Large intestine (tissue), 3 donors: Measurements from ENCODE around the gene ORC6. TPM values are rescaled to one million over a fixed set of nuclear protein-coding genes. Genes with fewer than 3 reads are reported as not detected.

Experiments
- DNase-seq, 2 donors: peaks; one replicate each; pipeline versions ENCODE4 v3.0.0 to v3.0.0-alpha.2; 2013
- H3K27ac ChIP-seq: one replicate; pipeline ENCODE4 v1.5.1; 2013; ENCODE audit warnings: low read length
- H3K27me3 ChIP-seq: 2 replicates; pipeline ENCODE4 v1.6.1; 2013; ENCODE audit warnings: low read length; ENCODE audit not compliant: control insufficient read depth, insufficient read depth
- H3K36me3 ChIP-seq: 2 replicates; pipeline ENCODE4 v1.6.1; 2013; ENCODE audit warnings: low read length; ENCODE audit not compliant: control insufficient read depth, insufficient read depth
- H3K4me1 ChIP-seq: one replicate; pipeline ENCODE4 v1.6.1; 2013; ENCODE audit warnings: low read length; ENCODE audit not compliant: control insufficient read depth, insufficient read depth
- H3K4me3 ChIP-seq: one replicate; pipeline ENCODE4 v1.5.1; 2013; ENCODE audit warnings: low read length
- H3K9me3 ChIP-seq: one replicate; pipeline ENCODE4 v1.6.1; 2013; ENCODE audit warnings: mild to moderate bottlenecking, low read depth, low read length, moderate library complexity; ENCODE audit not compliant: control insufficient read depth
- WGBS: methylation state at CpG from one replicate; pipeline ENCODE4 v1.1.5; 2013; ENCODE audit warnings: low lambda C conversion rate; ENCODE audit not compliant: insufficient coverage; 5-methylcytosine and 5-hydroxymethylcytosine counted together
- polyA plus RNA-seq: library from polyadenylated mRNA; unstranded; fragments of 120-200 nt; gene quantifications from one replicate; pipeline ENCODE4 v1.2.1, GENCODE V29; 2013

ORC6 gene
- polyA plus RNA-seq, 1 donor: 25.0 TPM

DNA sequence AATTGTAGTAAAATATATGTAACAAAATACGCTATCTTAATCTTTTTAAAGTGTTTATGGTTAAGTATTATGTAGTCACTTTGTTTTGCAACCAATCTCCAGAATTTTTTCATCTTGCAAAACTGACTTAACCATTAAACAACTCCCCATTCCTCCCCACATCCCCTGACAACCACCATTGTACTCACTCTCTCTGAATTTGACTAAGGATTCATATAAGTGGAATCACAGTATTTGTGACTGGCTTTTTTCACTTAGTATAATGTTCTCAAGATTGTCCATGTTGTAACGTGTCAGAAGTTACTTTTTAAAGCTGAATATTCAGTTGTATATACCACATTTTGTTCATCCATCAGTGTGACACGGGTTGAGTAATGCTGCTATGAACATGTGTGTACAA lies 10.6 kb downstream of the ORC6 start:
- Histone ChIP-seq H3K36me3 (peaks cover 10% of the 10 kb centered on the region), H3K4me1 (no peaks in the 10 kb centered on the region), H3K27ac (no peak overlapping the region), H3K27me3 (no peaks in the 10 kb centered on the region), H3K9me3 (no peaks in the 10 kb centered on the region), H3K4me3 (no peak overlapping the region)
- no peak for DNase-seq
- 100% methylated on average over 1 of the region's 3 CpGs for WGBS

DNA sequence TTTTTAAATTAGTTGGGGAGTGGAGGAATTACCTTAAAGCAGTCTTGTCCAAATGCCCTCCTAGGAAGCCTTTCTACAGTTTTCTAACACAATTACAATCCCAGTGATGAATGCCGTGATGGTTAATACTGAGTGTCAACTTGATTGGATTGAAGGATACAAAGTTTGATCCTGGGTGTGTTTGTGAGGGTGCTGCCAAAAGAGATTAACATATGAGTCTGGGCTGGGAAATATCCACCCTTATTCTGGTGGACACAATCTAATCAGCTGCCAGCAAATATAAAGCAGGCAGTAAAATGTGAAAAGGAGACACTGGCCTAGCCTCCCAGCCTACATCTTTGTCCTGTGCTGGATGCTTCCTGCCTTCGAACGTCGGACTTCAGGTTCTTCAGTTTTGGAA lies 12.2 kb downstream of the ORC6 start:
- H3K36me3 ChIP-seq: peaks cover 4% of the 10 kb centered on the region
- WGBS: no CpG with 5 or more reads among the region's 4 CpGs
- H3K27me3 ChIP-seq: no peaks in the 10 kb centered on the region
- H3K9me3 ChIP-seq: no peaks in the 10 kb centered on the region
- no peak for DNase-seq
- H3K27ac ChIP-seq: no peak overlapping the region
- no peaks in the 10 kb centered on the region for H3K4me1 ChIP-seq
- no peak overlapping the region for H3K4me3 ChIP-seq

DNA sequence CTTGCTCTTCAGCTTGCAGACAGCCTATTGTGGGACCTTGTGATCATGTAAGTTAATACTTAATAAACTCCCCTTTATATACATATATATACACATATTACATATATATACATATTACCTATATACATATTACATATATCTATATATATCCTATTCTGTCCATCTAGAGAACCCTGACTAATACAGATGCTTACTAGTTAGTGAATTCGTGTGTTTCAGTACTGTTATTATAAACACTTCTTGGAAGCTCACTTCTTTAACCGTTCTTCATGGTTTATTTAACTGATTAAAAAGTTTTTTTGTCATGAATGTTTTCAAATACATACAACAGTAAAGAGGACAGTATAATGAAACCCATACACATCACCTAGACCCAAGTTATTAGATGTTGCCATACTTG lies 12.6 kb downstream of the ORC6 start:
- peaks cover 4% of the 10 kb centered on the region for H3K36me3 ChIP-seq
- no CpG with 5 or more reads among the region's 2 CpGs for WGBS

DNA sequence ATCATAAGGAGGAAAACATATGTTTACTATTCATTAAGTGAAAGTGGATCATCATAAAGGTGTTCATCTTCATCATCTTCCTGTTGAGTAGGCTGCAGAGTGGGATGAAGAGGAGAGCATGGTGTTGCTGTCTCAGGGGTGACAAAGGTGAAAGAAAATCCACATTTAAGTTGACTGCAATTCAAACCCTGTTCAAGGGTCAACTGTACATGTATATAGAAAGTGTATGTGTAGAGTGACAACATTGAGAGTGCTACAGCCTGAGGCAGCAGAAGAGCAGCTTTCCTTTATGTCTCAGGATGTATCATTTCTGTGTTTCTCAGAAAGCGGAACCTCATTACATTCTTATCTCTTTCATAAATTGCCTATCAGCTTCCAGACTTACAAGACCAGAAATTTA lies 17.2 kb downstream of the ORC6 start:
- DNase-seq: no peak
- no CpG with 5 or more reads among the region's 1 CpG for WGBS
- no peaks in the 10 kb centered on the region for H3K36me3 ChIP-seq

More for the DNA sequence above, 12.6 kb downstream of the ORC6 start:
- no peak overlapping the region for H3K27ac ChIP-seq
- no peak for DNase-seq
- H3K9me3 ChIP-seq: no peaks in the 10 kb centered on the region
- H3K27me3 ChIP-seq: no peaks in the 10 kb centered on the region
- no peaks in the 10 kb centered on the region for H3K4me1 ChIP-seq
- H3K4me3 ChIP-seq: no peak overlapping the region

DNA sequence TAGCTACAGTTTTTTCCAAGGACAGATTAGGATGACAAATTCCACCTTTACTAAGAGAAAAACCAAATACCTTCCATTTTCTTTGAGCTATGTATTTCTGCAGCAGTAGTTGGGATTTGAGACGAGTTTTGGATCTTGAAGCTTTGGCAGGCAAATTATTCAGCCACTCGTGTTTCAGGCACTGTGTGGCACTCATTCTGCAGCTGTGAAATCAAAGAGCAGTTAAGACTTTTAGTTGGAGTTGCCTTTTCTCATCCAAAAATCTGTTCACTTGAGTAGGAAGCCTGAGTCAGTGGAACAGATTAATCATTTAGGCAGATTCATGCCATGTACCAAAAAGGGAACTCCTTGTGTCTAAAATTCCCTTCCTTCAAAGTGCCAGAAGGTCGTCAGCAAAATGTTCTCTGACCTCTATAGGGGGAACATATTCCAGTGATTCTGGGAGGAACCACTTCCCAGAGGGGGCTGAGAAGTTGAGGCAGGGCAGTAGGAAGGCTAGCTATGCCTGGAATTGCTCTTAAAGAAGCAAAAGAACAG lies 20.1 kb downstream of the ORC6 start:
- no CpG with 5 or more reads among the region's 3 CpGs for WGBS
- no peaks in the 10 kb centered on the region for H3K9me3 ChIP-seq
- no peaks in the 10 kb centered on the region for H3K27me3 ChIP-seq
- no peaks in the 10 kb centered on the region for H3K36me3 ChIP-seq
- H3K4me1 ChIP-seq: no peaks in the 10 kb centered on the region
- H3K4me3 ChIP-seq: no peak overlapping the region
- H3K27ac ChIP-seq: no peak overlapping the region
- DNase-seq: no peak

More for the DNA sequence above, 17.2 kb downstream of the ORC6 start:
- Histone ChIP-seq H3K4me3 (no peak overlapping the region), H3K27ac (no peak overlapping the region), H3K4me1 (no peaks in the 10 kb centered on the region), H3K9me3 (no peaks in the 10 kb centered on the region), H3K27me3 (no peaks in the 10 kb centered on the region)

DNA sequence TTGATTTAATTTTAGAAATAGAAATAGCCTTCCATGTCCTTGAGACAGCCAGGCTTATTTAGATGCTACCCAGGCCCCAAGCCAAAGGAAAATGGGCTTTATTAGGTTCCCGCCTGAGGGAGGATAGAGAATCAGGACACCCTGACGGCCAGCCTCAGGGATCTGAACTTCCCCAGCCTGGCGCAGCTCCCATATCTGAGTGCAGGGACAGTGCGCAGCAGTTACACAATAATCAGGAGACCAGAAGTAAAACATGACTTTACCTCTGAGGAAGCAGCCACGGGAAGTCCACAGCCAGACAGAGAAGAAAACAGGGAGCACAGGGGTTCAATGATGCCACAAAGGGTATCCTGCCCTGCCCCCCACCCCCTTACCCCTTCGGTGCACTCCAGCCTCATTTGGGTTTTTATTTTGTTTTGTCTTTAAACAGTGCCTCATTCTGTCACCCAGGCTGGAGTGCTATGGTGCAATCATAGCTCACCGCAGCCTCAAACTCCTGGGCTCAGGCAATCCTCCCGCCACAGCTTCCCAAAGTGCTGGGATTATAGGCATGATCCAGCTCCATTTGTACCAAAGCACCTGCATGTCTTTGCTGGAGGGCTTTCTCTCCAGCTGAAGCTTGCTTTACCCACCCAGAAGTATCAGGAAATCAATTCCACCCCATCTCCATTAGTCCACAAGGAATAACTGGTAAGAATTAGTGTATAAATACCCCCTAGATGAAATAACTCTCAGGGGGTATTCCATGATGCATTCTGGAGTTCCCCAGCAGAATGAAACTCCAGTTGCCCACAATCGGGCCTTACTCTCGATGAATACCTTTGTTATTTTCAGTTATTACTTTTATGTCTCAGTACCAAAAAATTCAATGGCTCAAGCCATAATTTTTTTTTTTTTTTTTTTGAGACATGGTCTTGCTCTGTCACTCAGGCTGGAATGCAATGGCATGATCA lies 21.9 kb downstream of the ORC6 start:
- no peak for DNase-seq
- Histone ChIP-seq H3K4me1 (no peaks in the 10 kb centered on the region), H3K27ac (no peak overlapping the region), H3K9me3 (no peaks in the 10 kb centered on the region), H3K4me3 (no peak overlapping the region), H3K27me3 (no peaks in the 10 kb centered on the region), H3K36me3 (no peaks in the 10 kb centered on the region)
- 83% methylated on average over 1 of the region's 10 CpGs for WGBS

DNA sequence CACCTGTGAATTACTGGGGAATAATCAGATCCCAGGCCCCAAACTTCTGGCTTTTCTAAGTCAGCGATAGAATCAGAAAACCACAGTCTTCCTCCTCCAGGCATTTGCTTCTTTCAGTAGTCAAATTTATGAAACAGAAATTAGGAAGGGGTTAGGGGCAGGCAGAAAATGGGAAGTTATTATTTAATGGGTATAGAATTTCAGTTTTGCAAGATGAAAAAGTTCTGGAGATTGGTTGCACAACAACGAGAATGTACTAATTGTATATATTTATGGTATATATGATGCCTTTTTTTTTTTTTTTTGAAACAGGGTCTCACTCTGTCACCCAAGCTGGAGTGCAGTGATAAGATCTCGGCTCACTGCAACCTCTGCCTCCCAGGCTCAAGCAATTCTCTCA lies 23.5 kb downstream of the ORC6 start:
- no peaks in the 10 kb centered on the region for H3K4me1 ChIP-seq
- H3K4me3 ChIP-seq: no peak overlapping the region
- no peak overlapping the region for H3K27ac ChIP-seq
- H3K36me3 ChIP-seq: no peaks in the 10 kb centered on the region
- no peak for DNase-seq
- H3K9me3 ChIP-seq: no peaks in the 10 kb centered on the region
- WGBS: 78% methylated on average over 1 of the region's 3 CpGs
- no peaks in the 10 kb centered on the region for H3K27me3 ChIP-seq

DNA sequence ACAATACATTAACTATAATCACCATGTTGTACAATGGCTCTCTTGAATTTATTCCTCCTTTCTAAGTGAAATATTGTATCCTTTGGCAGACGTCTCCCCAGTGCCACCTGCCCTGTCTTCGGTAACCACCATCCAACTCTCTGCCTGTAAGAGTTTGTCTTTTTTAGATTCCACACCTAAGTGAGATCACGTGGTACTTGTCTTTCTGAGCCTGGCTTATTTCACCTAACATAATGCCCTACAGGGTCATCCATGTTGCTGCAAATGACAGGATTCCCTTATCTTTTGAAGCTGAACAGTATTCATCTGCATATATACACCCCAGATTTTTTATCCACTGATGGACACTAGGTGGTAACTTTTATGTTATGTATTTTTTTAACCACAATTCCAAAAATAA lies 24.2 kb downstream of the ORC6 start:
- Histone ChIP-seq H3K9me3 (no peaks in the 10 kb centered on the region), H3K27ac (no peak overlapping the region), H3K4me1 (no peaks in the 10 kb centered on the region), H3K27me3 (no peaks in the 10 kb centered on the region), H3K4me3 (no peak overlapping the region), H3K36me3 (no peaks in the 10 kb centered on the region)
- no peak for DNase-seq
- 80% methylated on average over 1 of the region's 3 CpGs for WGBS

DNA sequence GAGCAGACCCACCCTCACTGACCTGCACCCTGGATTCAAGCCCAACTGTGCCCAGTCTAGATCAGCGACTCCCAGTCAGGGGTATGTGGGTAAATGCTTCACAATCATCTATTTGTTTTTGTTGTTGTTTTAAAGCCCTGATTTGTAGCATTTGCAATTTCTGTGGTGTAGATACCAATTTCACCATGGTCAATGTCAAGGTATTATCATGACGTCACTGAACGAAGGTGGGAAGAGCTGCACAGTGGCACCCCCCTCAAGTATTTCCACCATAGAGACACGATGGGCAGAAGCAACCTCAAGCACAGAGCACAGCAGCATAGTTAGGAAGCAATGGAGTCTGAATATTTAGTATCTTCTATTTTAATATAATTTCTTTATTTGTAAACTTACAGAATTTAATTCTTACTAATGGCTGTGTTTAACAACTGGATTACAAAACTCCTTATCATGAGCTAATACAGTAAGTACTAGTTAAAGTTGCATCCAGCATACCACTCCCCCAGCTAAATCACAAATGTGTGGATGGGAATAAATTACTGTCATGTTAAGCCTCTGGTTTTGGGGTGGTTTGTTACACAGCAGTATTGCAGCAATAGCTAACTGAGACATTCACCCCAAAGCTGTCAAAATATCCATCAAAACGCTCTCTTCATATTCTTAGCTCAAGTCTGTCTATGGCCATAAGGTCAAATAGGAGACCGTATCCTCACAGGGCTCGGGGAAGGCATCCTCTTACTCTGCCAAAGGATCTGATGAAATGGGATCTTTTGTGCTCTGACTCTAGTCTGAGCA lies 25.5 kb downstream of the ORC6 start:
- Histone ChIP-seq H3K27ac (no peak overlapping the region), H3K9me3 (no peaks in the 10 kb centered on the region), H3K36me3 (no peaks in the 10 kb centered on the region), H3K4me3 (no peak overlapping the region), H3K27me3 (no peaks in the 10 kb centered on the region), H3K4me1 (no peaks in the 10 kb centered on the region)
- no peak for DNase-seq
- 80% methylated on average over 2 of the region's 7 CpGs for WGBS

DNA sequence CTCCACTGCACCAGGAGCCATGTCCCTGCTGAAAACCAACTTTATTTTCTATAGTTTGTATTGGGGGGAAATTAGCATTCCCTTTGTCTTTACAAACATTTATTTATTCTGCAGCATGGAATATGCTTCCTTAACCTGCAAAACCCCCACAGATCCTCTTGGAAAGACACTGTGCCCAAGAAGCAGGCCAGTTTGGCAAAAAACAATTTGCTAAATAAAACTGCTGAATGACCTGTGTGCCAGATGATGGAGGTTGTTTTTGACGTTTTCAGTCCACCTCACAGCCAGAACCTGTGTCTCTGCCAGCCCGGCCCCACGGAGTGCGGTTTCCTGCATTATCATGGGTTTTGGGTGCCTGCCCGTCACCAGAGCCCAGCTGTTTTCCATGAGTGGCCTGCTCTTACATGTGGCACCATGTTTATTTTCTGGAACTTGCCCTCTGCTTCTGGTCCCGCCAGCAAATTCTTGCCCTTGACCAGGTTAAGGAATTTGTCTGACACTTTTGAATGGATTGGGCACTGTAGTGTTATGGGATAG lies 26.4 kb downstream of the ORC6 start:
- H3K36me3 ChIP-seq: no peaks in the 10 kb centered on the region
- no peak overlapping the region for H3K4me3 ChIP-seq
- DNase-seq: no peak
- H3K9me3 ChIP-seq: no peaks in the 10 kb centered on the region
- no peak overlapping the region for H3K27ac ChIP-seq
- no peaks in the 10 kb centered on the region for H3K4me1 ChIP-seq
- H3K27me3 ChIP-seq: no peaks in the 10 kb centered on the region
- WGBS: 80% methylated on average over 1 of the region's 6 CpGs
